PFSK-1 (cell line): ENCODE results near the gene FGD4.

Experiments
- FOXP2 ChIP-seq: optimal IDR thresholded peaks from 2 replicates; pipeline ENCODE3; 2011; ENCODE audit warnings: borderline replicate concordance, control low read depth, inconsistent platforms; ENCODE audit not compliant: insufficient read depth; ENCODE audit errors: extremely low read length, extremely low read depth
- POLR2AphosphoS5 ChIP-seq: IDR thresholded peaks from 2 replicates; pipeline ENCODE4 v1.6.1; 2012; ENCODE audit warnings: low read depth, mild to moderate bottlenecking, control low read depth, low read length, moderate library complexity
- REST ChIP-seq, 2 experiments: IDR thresholded peaks; 2 replicates each; pipeline versions ENCODE4 v1.6.1 to v1.8.0; 2011 to 2012; ENCODE audit warnings: low read depth in 2 of 2, low read length in 2 of 2, control low read depth in 1 of 2, inconsistent platforms in 1 of 2, mild to moderate bottlenecking in 1 of 2, moderate library complexity in 1 of 2; ENCODE audit not compliant: insufficient read depth in 1 of 2
- SIN3A ChIP-seq: IDR thresholded peaks from 2 replicates; pipeline ENCODE4 v1.6.1; 2012; ENCODE audit warnings: mild to moderate bottlenecking, low read length, moderate library complexity, borderline replicate concordance; ENCODE audit not compliant: insufficient read depth
- TAF1 ChIP-seq: IDR thresholded peaks from 2 replicates; pipeline ENCODE4 v1.6.1; 2012; ENCODE audit warnings: low read length, control low read depth, borderline replicate concordance; ENCODE audit not compliant: insufficient read depth

The FGD4 gene

GRCh38 chr12:32443491-32443890 lies 44.1 kb downstream of the FGD4 start:
- TF ChIP-seq SIN3A: no peak
- TF ChIP-seq TAF1: no peak
- no peak for TF ChIP-seq REST (IDR thresholded peaks at IDR 0.05; ENCODE audit: insufficient read depth in 1 of 2, low read depth in 2 of 2, low read length in 2 of 2)
- no peak for TF ChIP-seq FOXP2
- no peak for TF ChIP-seq POLR2AphosphoS5

GRCh38 chr12:32444895-32445294 lies 45.5 kb downstream of the FGD4 start:
- TF ChIP-seq SIN3A: no peak
- no peak for TF ChIP-seq FOXP2
- TF ChIP-seq REST (IDR thresholded peaks at IDR 0.05; ENCODE audit: insufficient read depth in 1 of 2, low read depth in 2 of 2, low read length in 2 of 2): no peak
- no peak for TF ChIP-seq TAF1
- TF ChIP-seq POLR2AphosphoS5: no peak

GRCh38 chr12:32445356-32445755 lies 46.0 kb downstream of the FGD4 start:
- TF ChIP-seq FOXP2 (no peak), SIN3A (no peak), REST (IDR thresholded peaks at IDR 0.05; ENCODE audit: insufficient read depth in 1 of 2, low read depth in 2 of 2, low read length in 2 of 2) (no peak), TAF1 (no peak), POLR2AphosphoS5 (no peak)

DNA sequence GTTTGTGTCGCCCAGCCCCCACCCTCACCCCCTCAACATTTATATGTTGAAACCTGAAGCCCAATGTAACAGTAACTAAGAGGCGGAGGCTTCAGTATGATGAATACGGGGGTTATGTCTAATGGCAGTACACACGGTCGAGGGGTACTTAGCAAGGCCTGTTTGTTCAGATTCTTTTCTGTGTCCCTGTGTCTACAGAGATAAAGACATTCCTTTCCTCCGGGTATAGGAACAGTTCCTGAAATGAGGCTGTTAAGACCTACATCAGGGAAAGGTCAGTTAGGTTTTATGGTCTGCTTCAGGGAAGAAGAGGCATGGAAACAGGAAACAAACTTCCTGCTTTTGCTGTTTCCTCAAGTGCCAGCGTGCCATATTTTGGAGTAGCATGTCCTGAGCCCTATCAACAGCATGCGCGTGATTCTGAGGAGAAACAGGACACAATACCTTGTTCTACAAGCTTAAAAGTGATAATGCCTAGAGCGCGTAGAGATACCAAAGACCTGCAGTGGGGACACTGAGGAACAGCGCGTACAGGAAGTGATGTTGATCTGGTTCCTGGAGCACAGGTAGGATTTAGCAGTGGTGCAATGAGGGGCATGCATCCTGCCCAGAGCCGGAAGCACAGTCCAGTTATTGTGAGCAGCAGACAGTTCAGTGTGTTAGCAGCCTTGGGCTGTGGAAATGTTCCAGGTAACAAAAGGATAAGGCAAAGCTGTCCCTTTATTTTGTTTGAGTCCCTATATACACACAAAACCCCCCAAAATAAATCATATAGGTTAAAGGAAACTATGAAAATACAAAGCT lies 47.2 kb downstream of the FGD4 start:
- TF ChIP-seq FOXP2 (no peak), TAF1 (no peak), REST (IDR thresholded peaks at IDR 0.05; ENCODE audit: insufficient read depth in 1 of 2, low read depth in 2 of 2, low read length in 2 of 2) (no peak), POLR2AphosphoS5 (no peak), SIN3A (no peak)

GRCh38 chr12:32448586-32448985 lies 49.2 kb downstream of the FGD4 start:
- TF ChIP-seq FOXP2 (no peak), SIN3A (no peak), TAF1 (no peak), POLR2AphosphoS5 (no peak), REST (IDR thresholded peaks at IDR 0.05; ENCODE audit: insufficient read depth in 1 of 2, low read depth in 2 of 2, low read length in 2 of 2) (no peak)
